ENCODE results near the gene SYNPO.

The SYNPO gene

GRCh38 chr5:150640311-150641005 lies at the start of gene SYNPO:
Gene SYNPO (plus strand): TSS chr5:150640660. CDS start chr5:150648276, 7,616 bp downstream.
- no peak for DNase-seq (ENCODE audit: low read depth)

- DNase-seq (ENCODE audit: low read depth) = no peak
Measured at GRCh38 chr5:150590979-150591695, 49.3 kb upstream of the SYNPO start.

- no peak for DNase-seq (ENCODE audit: low read depth)
Measured at GRCh38 chr5:150593593-150593992, 46.9 kb upstream of the SYNPO start.

- DNase-seq (ENCODE audit: low read depth) = no peak
Measured at GRCh38 chr5:150593996-150594395, 46.5 kb upstream of the SYNPO start.

- DNase-seq (ENCODE audit: low read depth) = no peak
Measured at GRCh38 chr5:150595466-150596031, 44.9 kb upstream of the SYNPO start.

- no peak for DNase-seq (ENCODE audit: low read depth)
Measured at GRCh38 chr5:150596313-150596712, 44.1 kb upstream of the SYNPO start.

- no peak for DNase-seq (ENCODE audit: low read depth)
Measured at GRCh38 chr5:150596826-150597225, 43.6 kb upstream of the SYNPO start.

- no peak for DNase-seq (ENCODE audit: low read depth)
Measured at GRCh38 chr5:150598006-150598405, 42.5 kb upstream of the SYNPO start.

GRCh38 chr5:150598821-150599273 lies 41.6 kb upstream of the SYNPO start:
- no peak for DNase-seq (ENCODE audit: low read depth)

GRCh38 chr5:150599281-150599680 lies 41.2 kb upstream of the SYNPO start:
- no peak for DNase-seq (ENCODE audit: low read depth)

- DNase-seq (ENCODE audit: low read depth) = no peak
Measured at GRCh38 chr5:150599917-150600511, 40.4 kb upstream of the SYNPO start.

GRCh38 chr5:150600616-150601490 lies 39.6 kb upstream of the SYNPO start:
- no peak for DNase-seq (ENCODE audit: low read depth)

- DNase-seq (ENCODE audit: low read depth) = no peak
Measured at GRCh38 chr5:150601491-150602345, 38.7 kb upstream of the SYNPO start.

GRCh38 chr5:150603052-150603451 lies 37.4 kb upstream of the SYNPO start:
- DNase-seq (ENCODE audit: low read depth) = no peak

- no peak for DNase-seq (ENCODE audit: low read depth)
Measured at GRCh38 chr5:150603491-150603890, 37.0 kb upstream of the SYNPO start.

- no peak for DNase-seq (ENCODE audit: low read depth)
Measured at GRCh38 chr5:150604010-150604409, 36.5 kb upstream of the SYNPO start.

GRCh38 chr5:150604894-150605440 lies 35.5 kb upstream of the SYNPO start:
- DNase-seq (ENCODE audit: low read depth) = no peak

GRCh38 chr5:150605546-150605945 lies 34.9 kb upstream of the SYNPO start:
- DNase-seq (ENCODE audit: low read depth) = no peak

- no peak for DNase-seq (ENCODE audit: low read depth)
Measured at GRCh38 chr5:150606476-150606875, 34.0 kb upstream of the SYNPO start.

- DNase-seq (ENCODE audit: low read depth) = no peak
Measured at GRCh38 chr5:150607105-150607504, 33.4 kb upstream of the SYNPO start.

- no peak for DNase-seq (ENCODE audit: low read depth)
Measured at GRCh38 chr5:150607991-150608390, 32.5 kb upstream of the SYNPO start.
